Nephron progenitor cell (in vitro differentiated cells): ENCODE data around the gene MAP2K4.

Experiments
- DNase-seq: peaks from one replicate; pipeline ENCODE4 v3.0.0; 2021
- H3K27ac Mint-ChIP-seq: 2 replicates; pipeline ENCODE4 v1.8.0; 2021; ENCODE audit warnings: mild to moderate bottlenecking, moderate library complexity, mixed read lengths
- H3K27me3 Mint-ChIP-seq: 2 replicates; pipeline ENCODE4 v1.8.0; 2021; ENCODE audit warnings: mild to moderate bottlenecking, low read depth, mixed read lengths; ENCODE audit not compliant: poor library complexity
- H3K36me3 Mint-ChIP-seq: 2 replicates; pipeline ENCODE4 v1.8.0; 2021; ENCODE audit warnings: low read depth, mixed read lengths
- H3K4me1 Mint-ChIP-seq: 2 replicates; pipeline ENCODE4 v1.8.0; 2021; ENCODE audit warnings: mixed read lengths
- H3K4me3 Mint-ChIP-seq: 2 replicates; pipeline ENCODE4 v1.8.0; 2021; ENCODE audit warnings: mild to moderate bottlenecking, moderate library complexity, mixed read lengths
- H3K9me3 Mint-ChIP-seq: 2 replicates; pipeline ENCODE4 v1.8.0; 2021; ENCODE audit warnings: mild to moderate bottlenecking, moderate library complexity, mixed read lengths
- TF ChIP-seq, protein P1 (sequence below): fragments of 200-600 bp; sonication (generic); IDR thresholded peaks from 2 replicates; pipeline ENCODE4 v1.5.0; 2021; ENCODE audit warnings: antibody characterized with exemption

The MAP2K4 gene

DNA sequence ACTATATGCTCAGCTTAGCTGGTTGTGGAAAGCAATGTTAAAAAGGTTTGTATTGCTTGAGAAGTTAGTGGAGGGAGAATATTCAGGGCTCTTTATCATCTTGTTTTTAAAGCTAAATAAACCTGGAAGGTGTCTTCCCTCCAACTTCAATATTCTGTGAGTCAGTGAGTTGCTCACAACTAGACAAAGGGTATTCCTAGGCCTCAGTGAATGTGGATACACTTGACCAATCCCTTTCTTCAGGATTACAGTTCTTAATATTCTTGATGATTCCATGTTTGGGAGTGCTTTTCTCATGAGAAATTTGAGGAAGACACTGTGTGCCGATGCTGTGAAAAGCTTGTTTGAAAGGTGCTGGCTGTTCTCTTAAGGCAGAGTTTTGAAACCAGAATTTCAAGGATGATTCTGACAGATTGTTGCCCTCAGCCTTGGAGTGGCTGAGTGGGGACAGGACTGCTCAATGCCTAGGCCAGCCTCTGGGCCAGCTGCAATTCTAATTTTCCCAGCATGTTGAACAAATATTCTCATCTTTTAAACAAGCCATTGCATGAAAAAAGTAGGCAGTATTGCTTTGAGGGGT is 30.1 kb downstream of the MAP2K4 start:
- Mint-ChIP-seq H3K27me3 (no peaks in the 10 kb centered on the region), H3K27ac (peak overlapping the region; percentile 7), H3K4me3 (no peak overlapping the region), H3K36me3 (no peaks in the 10 kb centered on the region), H3K9me3 (no peaks in the 10 kb centered on the region), H3K4me1 (peaks cover 23% of the 10 kb centered on the region)
- no peak for DNase-seq
- TF ChIP-seq, protein P1, sequence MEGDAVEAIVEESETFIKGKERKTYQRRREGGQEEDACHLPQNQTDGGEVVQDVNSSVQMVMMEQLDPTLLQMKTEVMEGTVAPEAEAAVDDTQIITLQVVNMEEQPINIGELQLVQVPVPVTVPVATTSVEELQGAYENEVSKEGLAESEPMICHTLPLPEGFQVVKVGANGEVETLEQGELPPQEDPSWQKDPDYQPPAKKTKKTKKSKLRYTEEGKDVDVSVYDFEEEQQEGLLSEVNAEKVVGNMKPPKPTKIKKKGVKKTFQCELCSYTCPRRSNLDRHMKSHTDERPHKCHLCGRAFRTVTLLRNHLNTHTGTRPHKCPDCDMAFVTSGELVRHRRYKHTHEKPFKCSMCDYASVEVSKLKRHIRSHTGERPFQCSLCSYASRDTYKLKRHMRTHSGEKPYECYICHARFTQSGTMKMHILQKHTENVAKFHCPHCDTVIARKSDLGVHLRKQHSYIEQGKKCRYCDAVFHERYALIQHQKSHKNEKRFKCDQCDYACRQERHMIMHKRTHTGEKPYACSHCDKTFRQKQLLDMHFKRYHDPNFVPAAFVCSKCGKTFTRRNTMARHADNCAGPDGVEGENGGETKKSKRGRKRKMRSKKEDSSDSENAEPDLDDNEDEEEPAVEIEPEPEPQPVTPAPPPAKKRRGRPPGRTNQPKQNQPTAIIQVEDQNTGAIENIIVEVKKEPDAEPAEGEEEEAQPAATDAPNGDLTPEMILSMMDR: no peak

DNA sequence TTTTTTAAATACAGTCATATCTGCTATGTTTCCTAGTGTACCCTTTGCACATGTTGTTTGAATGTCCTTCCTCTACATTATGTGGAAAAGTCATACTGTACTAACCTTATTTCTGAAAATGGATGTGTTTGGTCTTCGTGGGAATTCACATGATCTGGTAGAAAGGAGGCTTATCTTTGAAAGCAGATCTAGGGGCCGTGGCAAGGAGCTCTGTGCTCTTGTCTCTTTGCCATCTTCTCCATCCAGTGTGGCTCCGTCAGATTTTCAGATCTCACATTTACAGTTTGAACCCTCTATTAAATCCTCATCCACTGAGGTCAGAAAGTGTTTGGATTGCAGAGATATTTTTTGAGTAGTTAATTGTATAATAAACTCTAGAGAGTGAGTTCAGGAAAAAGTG is 32.9 kb downstream of the MAP2K4 start:
- no peak for DNase-seq
- H3K36me3 Mint-ChIP-seq: no peaks in the 10 kb centered on the region
- H3K4me1 Mint-ChIP-seq: peaks cover 20% of the 10 kb centered on the region
- no peak overlapping the region for H3K27ac Mint-ChIP-seq
- TF ChIP-seq, protein P1: no peak
- no peaks in the 10 kb centered on the region for H3K9me3 Mint-ChIP-seq
- no peak overlapping the region for H3K4me3 Mint-ChIP-seq
- H3K27me3 Mint-ChIP-seq: no peaks in the 10 kb centered on the region

DNA sequence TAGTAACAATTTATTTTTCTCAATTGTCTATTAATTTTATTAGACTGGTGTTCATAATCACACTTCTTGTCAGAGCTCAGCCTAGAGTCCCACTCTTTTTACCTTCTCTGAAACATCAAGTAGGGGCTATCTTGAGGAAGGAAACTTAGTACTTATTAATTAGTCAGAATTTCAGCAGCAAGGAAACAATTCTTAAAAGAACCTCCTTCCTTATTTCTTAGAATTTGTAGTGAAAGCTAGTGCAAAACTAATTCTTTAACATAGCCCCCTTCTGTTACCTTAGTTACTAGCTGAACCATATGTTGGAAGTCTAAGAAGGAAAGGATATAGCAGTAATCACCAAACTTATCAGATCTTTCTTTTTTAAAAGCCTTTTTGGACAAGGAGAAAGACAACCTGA is 35.2 kb downstream of the MAP2K4 start:
- peaks cover 9% of the 10 kb centered on the region for H3K36me3 Mint-ChIP-seq

DNA sequence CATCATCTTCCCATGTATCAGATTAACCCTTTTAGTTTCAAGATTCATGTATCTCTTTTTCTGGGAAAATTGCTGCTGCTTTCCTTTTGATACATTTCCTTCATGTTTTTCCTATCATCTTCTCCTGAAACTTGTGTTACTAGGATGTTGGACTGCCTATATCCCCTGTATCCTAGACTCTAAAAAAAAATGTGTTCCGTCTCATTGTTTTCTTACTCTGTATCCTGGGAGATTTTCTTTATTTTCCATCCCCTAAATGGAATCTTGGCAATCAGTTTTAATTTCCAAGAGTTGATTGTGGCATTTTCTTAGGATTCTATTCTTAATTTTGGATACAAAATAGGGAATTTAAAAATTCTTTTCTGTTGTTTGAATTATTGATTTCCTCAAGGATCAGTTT is 36.8 kb downstream of the MAP2K4 start:
- peaks cover 7% of the 10 kb centered on the region for H3K4me1 Mint-ChIP-seq
- H3K9me3 Mint-ChIP-seq: no peaks in the 10 kb centered on the region
- H3K4me3 Mint-ChIP-seq: no peak overlapping the region
- no peak overlapping the region for H3K27ac Mint-ChIP-seq
- peaks cover 23% of the 10 kb centered on the region for H3K36me3 Mint-ChIP-seq
- TF ChIP-seq, protein P1: no peak
- no peak for DNase-seq
- no peaks in the 10 kb centered on the region for H3K27me3 Mint-ChIP-seq

More for the DNA sequence above, 35.2 kb downstream of the MAP2K4 start:
- Mint-ChIP-seq H3K27me3 (no peaks in the 10 kb centered on the region), H3K4me1 (peaks cover 15% of the 10 kb centered on the region), H3K9me3 (no peaks in the 10 kb centered on the region), H3K4me3 (no peak overlapping the region), H3K27ac (peak overlapping the region; percentile 35)
- no peak for DNase-seq
- TF ChIP-seq, protein P1: no peak

DNA sequence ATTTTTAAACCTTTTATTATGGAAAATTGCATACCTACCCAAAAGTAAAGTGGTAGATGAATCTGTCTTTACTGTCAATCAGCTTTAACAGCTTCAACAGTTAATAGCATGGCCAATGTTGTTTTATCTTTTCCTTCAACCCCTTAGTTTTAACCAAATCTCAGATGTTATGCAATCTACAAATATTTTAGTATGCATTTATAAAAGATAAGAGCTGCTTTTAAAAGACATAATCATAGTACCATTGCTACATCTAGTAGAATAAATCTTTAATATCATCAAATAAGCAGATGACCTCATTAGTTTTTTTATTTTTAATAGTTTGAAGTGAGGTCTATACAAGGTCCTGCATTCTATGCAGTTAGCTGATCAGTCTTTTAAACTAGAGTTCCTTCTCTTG is 37.9 kb downstream of the MAP2K4 start:
- H3K27me3 Mint-ChIP-seq: no peaks in the 10 kb centered on the region
- peaks cover 33% of the 10 kb centered on the region for H3K36me3 Mint-ChIP-seq
- TF ChIP-seq, protein P1: no peak
- peaks cover 7% of the 10 kb centered on the region for H3K4me1 Mint-ChIP-seq
- peaks cover 7% of the 10 kb centered on the region for H3K9me3 Mint-ChIP-seq
- no peak overlapping the region for H3K4me3 Mint-ChIP-seq
- DNase-seq: no peak
- H3K27ac Mint-ChIP-seq: no peak overlapping the region

DNA sequence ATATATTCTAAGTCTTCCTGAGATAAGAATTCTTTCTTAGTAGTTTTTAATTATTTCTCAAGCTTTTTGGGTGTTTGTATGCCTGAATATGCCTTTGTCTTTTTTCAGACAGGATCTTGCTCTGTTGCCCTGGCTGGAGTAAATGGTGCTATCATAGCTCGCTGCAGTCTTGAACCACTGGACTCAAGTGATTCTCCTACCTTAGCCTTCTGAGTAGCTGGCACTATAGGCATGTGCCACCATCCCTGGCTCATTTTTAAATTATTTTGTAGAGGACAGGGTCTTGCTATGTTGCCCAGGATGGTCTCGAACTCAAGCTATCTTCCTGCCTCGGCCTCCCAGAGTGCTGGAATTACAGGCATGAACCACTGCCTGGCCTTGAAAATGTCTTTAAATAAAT is 41.6 kb downstream of the MAP2K4 start:
- Mint-ChIP-seq H3K27ac (no peak overlapping the region), H3K4me3 (no peak overlapping the region), H3K4me1 (no peaks in the 10 kb centered on the region), H3K9me3 (peaks cover 14% of the 10 kb centered on the region), H3K27me3 (no peaks in the 10 kb centered on the region), H3K36me3 (peaks cover 59% of the 10 kb centered on the region)
- TF ChIP-seq, protein P1: no peak
- no peak for DNase-seq
